B cell (primary cell): ENCODE measurements around the gene TMC8. TPM values are rescaled to one million over a fixed set of nuclear protein-coding genes. Genes with fewer than 3 reads are reported as not detected.

Experiments
- ATAC-seq: fragments of 200-7000 bp; cut with Tn5 transposase; one replicate; pipeline ENCODE4 v1.10.0; 2021; ENCODE audit warnings: low read depth, mild to moderate bottlenecking, moderate number of reproducible peaks, moderate library complexity
- CTCF ChIA-PET: fragments of 350-600 bp; sonication (Branson Sonifier 250); formaldehyde crosslinking; loops from one replicate; lab custom pipeline; 2021; ENCODE audit warnings: antibody characterized with exemption, inconsistent platforms; lab: Charles Lee
- POLR2A ChIA-PET: fragments of 350-600 bp; sonication (Branson Sonifier 250); formaldehyde crosslinking; loops from one replicate; lab custom pipeline; 2021; ENCODE audit warnings: antibody characterized with exemption; lab: Charles Lee
- DNase-seq: peaks from one replicate; pipeline ENCODE4 v3.0.0; 2013
- H2AFZ ChIP-seq: 2 replicates; pipeline ENCODE4 v1.6.1; 2012; ENCODE audit warnings: mild to moderate bottlenecking, low read depth, low read length; ENCODE audit not compliant: insufficient read depth, poor library complexity, severe bottlenecking
- H3K27ac ChIP-seq, 2 donors: 1 replicate in 1 of 2; 2 replicates in 1 of 2; pipeline ENCODE4 v1.5.1; 2012 to 2013; ENCODE audit warnings: low read length in 2 of 2, mild to moderate bottlenecking in 2 of 2, moderate library complexity in 1 of 2
- H3K27me3 ChIP-seq, 4 experiments: fragments of 200-600 bp in 1 of 4; sonication (generic) in 1 of 4; replicated peaks in 1 of 4; 1 replicate in 2 of 4; 2 replicates in 2 of 4; pipeline versions ENCODE4 v1.6.1 to v1.7.0; 2013 to 2016; ENCODE audit warnings: low read length in 3 of 4, mild to moderate bottlenecking in 2 of 4, mixed read lengths in 1 of 4, moderate library complexity in 1 of 4; ENCODE audit not compliant: insufficient read depth in 4 of 4, control insufficient read depth in 3 of 4; ENCODE audit errors: control extremely low read depth in 1 of 4
- H3K36me3 ChIP-seq, 2 experiments: replicated peaks in 1 of 2; 1 replicate in 1 of 2; 2 replicates in 1 of 2; pipeline versions ENCODE4 v1.6.1 to v1.7.1; 2013; ENCODE audit warnings: low read length in 1 of 2; ENCODE audit not compliant: insufficient read depth in 2 of 2, control insufficient read depth in 1 of 2; ENCODE audit errors: control extremely low read depth in 1 of 2, extremely low read depth in 1 of 2
- H3K4me1 ChIP-seq, 2 donors: fragments of 200-600 bp in 1 of 2; sonication (generic) in 1 of 2; 1 replicate in 1 of 2; 2 replicates in 1 of 2; pipeline versions ENCODE4 v1.5.1 to v1.6.1; 2013 to 2017; ENCODE audit warnings: low read length in 2 of 2; ENCODE audit not compliant: control insufficient read depth in 2 of 2, insufficient read depth in 2 of 2
- H3K4me2 ChIP-seq: replicated peaks from 2 replicates; pipeline ENCODE3; 2012; ENCODE audit warnings: mild to moderate bottlenecking, low read depth, low read length; ENCODE audit not compliant: poor library complexity, severe bottlenecking
- H3K4me3 ChIP-seq, 5 experiments: fragments of 200-600 bp in 1 of 5; sonication (generic) in 1 of 5; 1 replicate in 3 of 5; 2 replicates in 2 of 5; pipeline versions ENCODE4 v1.5.1 to v1.7.0; 2011 to 2016; ENCODE audit warnings: low read length in 4 of 5, mild to moderate bottlenecking in 4 of 5, low read depth in 2 of 5, control low read depth in 1 of 5, moderate library complexity in 1 of 5; ENCODE audit not compliant: insufficient read depth in 1 of 5; ENCODE audit errors: control extremely low read depth in 1 of 5, extremely low read depth in 1 of 5
- H3K79me2 ChIP-seq: fragments of 200-600 bp; sonication (generic); one replicate; pipeline ENCODE4 v1.6.0; 2016; ENCODE audit warnings: low read length; ENCODE audit not compliant: control insufficient read depth, insufficient read depth
- H3K9ac ChIP-seq: fragments of 200-600 bp; sonication (generic); 2 replicates; pipeline ENCODE4 v1.6.1; 2017; ENCODE audit warnings: mild to moderate bottlenecking, low read length, moderate library complexity
- H3K9me3 ChIP-seq, 3 donors: one replicate each; pipeline versions ENCODE4 v1.6.1 to v1.7.1; 2013; ENCODE audit warnings: low read length in 2 of 3; ENCODE audit not compliant: control insufficient read depth in 2 of 3, insufficient read depth in 1 of 3; ENCODE audit errors: control extremely low read depth in 1 of 3
- H4K20me1 ChIP-seq: 2 replicates; pipeline ENCODE4 v1.6.0; 2012; ENCODE audit warnings: mild to moderate bottlenecking, low read length; ENCODE audit not compliant: insufficient read depth, control insufficient read depth, poor library complexity, severe bottlenecking
- H3K27ac Mint-ChIP-seq: one replicate; pipeline ENCODE4 v1.8.0; 2021; ENCODE audit warnings: mixed read lengths
- H3K27me3 Mint-ChIP-seq: one replicate; pipeline ENCODE4 v1.8.0; 2021; ENCODE audit warnings: mixed read lengths
- H3K4me1 Mint-ChIP-seq: one replicate; pipeline ENCODE4 v1.8.0; 2021; ENCODE audit warnings: mixed read lengths
- H3K4me3 Mint-ChIP-seq: one replicate; pipeline ENCODE4 v1.8.0; 2021; ENCODE audit warnings: mixed read lengths
- H3K9me3 Mint-ChIP-seq: one replicate; pipeline ENCODE4 v1.8.0; 2022; ENCODE audit warnings: mixed read lengths; ENCODE audit not compliant: insufficient read depth
- CTCF ChIP-seq: fragments of 200-600 bp; IDR thresholded peaks from one replicate; pipeline ENCODE4 v1.8.0; 2022; ENCODE audit warnings: antibody characterized with exemption, mild to moderate bottlenecking
- EZH2 ChIP-seq: IDR thresholded peaks from 2 replicates; pipeline ENCODE4 v1.6.1; 2012; ENCODE audit warnings: borderline replicate concordance, low read depth, mild to moderate bottlenecking, moderate library complexity, low read length; ENCODE audit not compliant: insufficient read depth, poor library complexity, severe bottlenecking
- WGBS: methylation state at CpG from one replicate; pipeline ENCODE4 v1.1.5; 2013; ENCODE audit warnings: missing lambda C conversion rate; ENCODE audit not compliant: insufficient coverage; 5-methylcytosine and 5-hydroxymethylcytosine counted together
- intact Hi-C: fragments of 100-400 bp; cut with micrococcal nuclease; formaldehyde crosslinking; loops from one replicate; pipeline ENCODE4 v1.10.0; 2022
- polyA plus RNA-seq: library from polyadenylated mRNA; depleted of rRNA; stranded (reverse); fragments of >200 nt; gene quantifications from 2 replicates; pipeline ENCODE4 v1.2.3, GENCODE V29; 2012
- total RNA-seq, 2 donors: library from RNA; stranded (reverse); fragments of 120-200 nt in 1 of 2; gene quantifications; 1 replicate in 1 of 2; 2 replicates in 1 of 2; pipeline versions ENCODE4 v1.2.3 to v1.2.4, GENCODE V29; 2013 to 2022

TMC8 gene
- total and polyA plus RNA-seq, 2 donors (not counting 1 experiment from before 2014, with no cell fraction given): 235 to 352 TPM

DNA sequence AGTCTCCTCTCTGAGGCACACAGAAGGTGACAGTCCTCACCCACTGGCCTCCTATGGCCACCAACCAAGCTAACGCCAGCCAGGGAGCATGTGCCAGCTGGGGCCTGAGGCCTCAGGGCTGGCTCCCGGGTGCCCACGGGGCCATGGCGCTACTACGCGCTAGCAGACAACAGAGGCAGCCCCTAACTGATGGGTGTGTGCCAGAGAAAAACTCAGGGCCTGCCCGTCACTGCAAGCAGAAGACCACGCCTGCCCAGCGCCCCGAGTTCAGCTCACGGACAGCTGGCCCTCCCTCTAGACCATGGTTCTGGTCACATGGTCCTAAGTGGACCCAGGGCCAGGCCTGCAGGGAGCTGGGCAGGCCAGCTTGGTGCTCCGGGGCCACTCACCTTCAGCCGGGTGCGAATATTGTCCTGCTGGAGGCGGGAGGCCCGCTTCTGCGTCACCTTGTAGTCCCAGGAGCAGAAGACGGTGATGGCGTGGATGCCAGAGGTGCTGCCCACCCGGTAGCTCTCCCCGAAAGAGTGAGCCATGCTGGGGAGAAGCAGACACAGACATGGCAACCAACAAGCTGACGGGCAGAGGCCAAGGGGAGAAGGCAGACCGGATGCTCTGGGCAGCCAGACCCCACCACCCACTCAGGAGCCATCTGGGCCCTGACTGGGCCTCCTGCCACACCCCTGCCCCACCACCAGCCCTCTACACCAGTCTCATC is 8.2 kb upstream of the TMC8 start:
- peaks cover 68% of the 10 kb centered on the region for H3K4me1 Mint-ChIP-seq

More for the DNA sequence above, 8.2 kb upstream of the TMC8 start:
- peak overlapping the region; percentile 48 to 77 for H3K27ac ChIP-seq
- Mint-ChIP-seq H3K27me3 (no peaks in the 10 kb centered on the region), H3K27ac (peak overlapping the region; percentile 93), H3K4me3 (peak overlapping the region; percentile 79), H3K9me3 (no peaks in the 10 kb centered on the region)
- H3K36me3 ChIP-seq: peaks cover 8 to 91% of the 10 kb centered on the region in 2 experiments
- DNase-seq (peak; percentile 39), ATAC-seq (no peak)
- ChIA-PET POLR2A (interaction anchor here (0.8 to 5.5 kb wide), 2 partner anchors 11 to 20 kb away, joined by 3 to 31 read pairs; no protein-coding TSS in a partner anchor), CTCF (interaction anchor here (0.9 to 13.9 kb wide), 5 partner anchors 9 to 129 kb away, joined by 3 to 169 read pairs (median 9); partner anchors contain the start of gene SYNGR2)
- no peak overlapping the region for H3K4me3 ChIP-seq
- TF ChIP-seq EZH2 (no peak), CTCF (no peak)
- H3K4me2 ChIP-seq: peak overlapping the region; percentile 77
- 82% methylated on average over 23 of the region's 23 CpGs for WGBS
- H3K9me3 ChIP-seq: no peaks in the 10 kb centered on the region
- peaks cover 72% of the 10 kb centered on the region for H3K79me2 ChIP-seq
- no peak overlapping the region for H2AFZ ChIP-seq
- H3K9ac ChIP-seq: peak overlapping the region; percentile 31
- H4K20me1 ChIP-seq: peaks cover 94% of the 10 kb centered on the region
- intact Hi-C loops: no loop called here
- no peaks in the 10 kb centered on the region for H3K27me3 ChIP-seq
- peaks cover 68 to 69% of the 10 kb centered on the region in 2 donors for H3K4me1 ChIP-seq
